Lung microvascular endothelial cell (primary cell): ENCODE data around the gene GJD3. TPM values are rescaled to one million over a fixed set of nuclear protein-coding genes. Genes with fewer than 3 reads are reported as not detected.
"Not testable (repeated sequence)": the region's sequence is repeated elsewhere in the genome, so short reads cannot be mapped to it uniquely, and the experiment has no call there.

Source experiments
- DNase-seq, 2 donors: peaks; one replicate each; pipeline versions ENCODE4 v3.0.0 to v3.0.0-alpha.2; 2010; ENCODE audit warnings: low read depth in 2 of 2
- total RNA-seq: library from RNA; depleted of rRNA; stranded (reverse); fragments of >200 nt; gene quantifications from 2 replicates; pipeline ENCODE4 v1.2.1, GENCODE V29; 2014

GJD3 gene
- total RNA-seq, 1 donor from 2014 or later, result 3.0 TPM

- DNase-seq, result no peak
Measured at GRCh38 chr17:40369923-40370322, 5.4 kb upstream of the GJD3 start.

- not testable (repeated sequence) for DNase-seq
Measured at GRCh38 chr17:40367728-40368127, 3.2 kb upstream of the GJD3 start.

- DNase-seq, result no peak
Measured at GRCh38 chr17:40366861-40367518, 2.5 kb upstream of the GJD3 start.

- DNase-seq, result no peak
Measured at GRCh38 chr17:40366076-40366860, 1.7 kb upstream of the GJD3 start.

GRCh38 chr17:40364906-40365305, 369 bp upstream of the GJD3 start:
- no peak for DNase-seq

GRCh38 chr17:40363111-40363827, 1.3 kb downstream of the GJD3 start:
- DNase-seq, result peak; percentile 56 to 80

- DNase-seq, result peak; percentile 86 to 92
Measured at GRCh38 chr17:40362696-40363110, 1.8 kb downstream of the GJD3 start.

- DNase-seq, result no peak
Measured at GRCh38 chr17:40361925-40362695, 2.4 kb downstream of the GJD3 start.

- no peak for DNase-seq
Measured at GRCh38 chr17:40361063-40361924, 3.2 kb downstream of the GJD3 start.

GRCh38 chr17:40360091-40360490, 4.4 kb downstream of the GJD3 start:
- DNase-seq, result no peak

- peak; percentile 87 to 89 for DNase-seq
Measured at GRCh38 chr17:40358323-40359038, 6.1 kb downstream of the GJD3 start.

GRCh38 chr17:40356990-40357881, 7.3 kb downstream of the GJD3 start:
- no peak for DNase-seq

- DNase-seq, result no peak
Measured at GRCh38 chr17:40355804-40356758, 8.5 kb downstream of the GJD3 start.

GRCh38 chr17:40355123-40355803, 9.3 kb downstream of the GJD3 start:
- peak; percentile 72 to 83 for DNase-seq

GRCh38 chr17:40354221-40355122, 10.1 kb downstream of the GJD3 start:
- DNase-seq, result no peak

GRCh38 chr17:40352779-40353394, 11.7 kb downstream of the GJD3 start:
- no peak for DNase-seq
